ENCODE measurements around the gene ECM2. TPM values are rescaled to one million over a fixed set of nuclear protein-coding genes. Genes with fewer than 3 reads are reported as not detected.

ECM2 gene
- total and polyA plus RNA-seq, 9 donors = 14.7 to 28.3 (median 17.2) TPM

DNA sequence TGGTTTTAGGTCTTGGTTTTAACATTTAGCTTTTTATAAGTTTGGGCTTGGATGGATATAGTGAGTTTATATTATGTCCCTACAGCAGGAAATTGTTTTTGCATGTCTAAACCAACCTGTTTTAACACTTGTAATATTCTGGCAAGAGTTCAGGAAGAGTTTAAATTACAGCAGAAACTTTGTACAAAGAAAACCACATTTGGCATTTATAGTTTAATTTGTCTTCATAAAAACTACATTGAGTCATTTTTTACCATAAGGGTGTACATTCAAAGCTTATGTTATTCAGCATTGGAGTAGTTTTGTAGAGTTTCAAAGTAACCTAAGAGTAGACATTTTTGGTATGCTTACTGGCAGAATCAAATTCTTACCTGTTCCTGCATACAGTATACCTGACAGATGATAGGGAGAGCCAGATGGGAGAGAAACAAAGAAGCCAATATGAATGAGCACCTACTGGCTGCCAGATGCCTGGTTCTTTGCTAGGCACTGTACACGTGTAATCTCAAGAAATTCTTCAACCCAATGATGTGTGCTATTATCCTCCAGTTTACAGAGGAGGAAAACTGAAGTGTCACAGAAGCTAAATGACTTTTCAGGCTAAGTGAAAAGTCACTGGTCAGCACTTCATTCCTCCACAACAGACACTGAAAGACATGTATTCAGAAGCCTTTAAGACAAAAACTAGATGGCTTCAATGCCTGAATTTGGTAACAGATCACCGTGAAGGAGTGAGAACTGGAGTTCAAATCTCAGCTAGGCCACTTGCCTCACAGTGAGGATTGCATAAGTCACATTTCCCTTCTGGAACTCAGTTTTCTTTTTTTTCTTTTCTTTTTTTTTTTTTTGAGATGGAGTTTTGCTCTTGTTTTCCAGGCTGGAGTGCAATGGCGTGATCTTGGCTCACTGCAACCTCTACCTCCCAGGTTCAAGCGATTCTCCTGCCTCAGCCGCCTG is 25.9 kb upstream of the ECM2 start:
- Histone ChIP-seq H3K27me3 (ENCODE audit: control insufficient read depth, insufficient read depth, low read length) (no peaks in the 10 kb centered on the region), H3K4me1 (ENCODE audit: control insufficient read depth, insufficient read depth, low read length) (peaks cover 13% of the 10 kb centered on the region), H3K4me3 (ENCODE audit: low read length) (no peak overlapping the region), H3K27ac (ENCODE audit: low read length) (peak overlapping the region; percentile 69), H3K36me3 (ENCODE audit: control insufficient read depth, insufficient read depth, low read length) (no peaks in the 10 kb centered on the region), H3K9me3 (replicated peaks; ENCODE audit: control insufficient read depth, low read depth, low read length) (no peaks in the 10 kb centered on the region)
- WGBS (ENCODE audit: insufficient coverage) = 80% methylated on average over 1 of the region's 5 CpGs
- peak; percentile 84 for DNase-seq

- DNase-seq = no peak
- no peak overlapping the region for H3K27ac ChIP-seq (ENCODE audit: low read length)
- H3K4me1 ChIP-seq (ENCODE audit: control insufficient read depth, insufficient read depth, low read length) = peaks cover 9% of the 10 kb centered on the region
- H3K4me3 ChIP-seq (ENCODE audit: low read length) = no peak overlapping the region
- WGBS (ENCODE audit: insufficient coverage) = 68% methylated on average over 12 of the region's 16 CpGs
- no peaks in the 10 kb centered on the region for H3K9me3 ChIP-seq (replicated peaks; ENCODE audit: control insufficient read depth, low read depth, low read length)
- H3K27me3 ChIP-seq (ENCODE audit: control insufficient read depth, insufficient read depth, low read length) = no peaks in the 10 kb centered on the region
- H3K36me3 ChIP-seq (ENCODE audit: control insufficient read depth, insufficient read depth, low read length) = no peaks in the 10 kb centered on the region
These were observed 23.0 kb upstream of the ECM2 start for GRCh38 chr9:92558612-92559374.

DNA sequence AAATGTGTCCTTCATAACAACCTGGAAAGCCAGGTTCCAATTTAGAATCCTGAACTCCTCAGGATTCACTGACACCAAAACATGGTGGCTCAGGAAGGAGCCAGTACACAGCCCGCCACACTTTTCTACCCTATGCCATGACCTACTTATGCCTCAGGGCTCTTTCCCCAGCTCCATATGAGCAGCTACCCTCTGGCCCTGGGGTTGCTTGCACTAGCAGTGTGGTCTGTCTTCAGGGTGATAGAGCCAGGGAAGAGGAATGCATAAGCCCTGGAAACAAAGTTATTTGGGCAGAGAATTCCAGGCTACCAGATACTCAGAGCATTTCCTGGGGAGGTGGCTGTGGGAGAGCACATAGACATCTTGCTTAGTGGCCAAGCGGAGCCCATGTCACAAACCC is 15.0 kb upstream of the ECM2 start:
- no peaks in the 10 kb centered on the region for H3K36me3 ChIP-seq (ENCODE audit: control insufficient read depth, insufficient read depth, low read length)
- DNase-seq = no peak
- H3K4me3 ChIP-seq (ENCODE audit: low read length) = no peak overlapping the region
- H3K27me3 ChIP-seq (ENCODE audit: control insufficient read depth, insufficient read depth, low read length) = no peaks in the 10 kb centered on the region
- no peaks in the 10 kb centered on the region for H3K9me3 ChIP-seq (replicated peaks; ENCODE audit: control insufficient read depth, low read depth, low read length)
- H3K27ac ChIP-seq (ENCODE audit: low read length) = no peak overlapping the region
- no peaks in the 10 kb centered on the region for H3K4me1 ChIP-seq (ENCODE audit: control insufficient read depth, insufficient read depth, low read length)
- 90% methylated on average over 1 of the region's 2 CpGs for WGBS (ENCODE audit: insufficient coverage)

DNA sequence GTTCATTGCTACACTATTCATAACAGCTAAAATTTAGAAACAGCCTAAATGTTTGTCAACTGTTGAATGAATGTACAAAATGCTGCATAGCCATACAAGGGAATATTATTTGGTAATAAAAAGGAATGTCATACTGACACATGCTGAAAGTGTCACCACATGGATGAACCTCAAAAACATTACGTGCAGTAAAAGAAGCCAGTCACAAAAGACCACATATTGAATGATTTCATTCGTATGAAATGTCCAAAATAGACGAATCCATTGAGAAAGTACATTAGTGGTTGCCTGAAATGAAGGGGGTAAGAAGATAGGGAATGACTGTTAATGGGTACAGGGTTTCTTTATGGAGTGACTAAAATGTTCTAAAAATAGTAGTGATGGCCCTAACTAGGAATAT is 11.6 kb upstream of the ECM2 start:
- Histone ChIP-seq H3K27me3 (ENCODE audit: control insufficient read depth, insufficient read depth, low read length) (no peaks in the 10 kb centered on the region), H3K36me3 (ENCODE audit: control insufficient read depth, insufficient read depth, low read length) (no peaks in the 10 kb centered on the region), H3K9me3 (replicated peaks; ENCODE audit: control insufficient read depth, low read depth, low read length) (no peaks in the 10 kb centered on the region), H3K4me3 (ENCODE audit: low read length) (no peak overlapping the region), H3K4me1 (ENCODE audit: control insufficient read depth, insufficient read depth, low read length) (no peaks in the 10 kb centered on the region), H3K27ac (ENCODE audit: low read length) (no peak overlapping the region)
- no peak for DNase-seq
- no CpG with 5 or more reads among the region's 3 CpGs for WGBS (ENCODE audit: insufficient coverage)

DNA sequence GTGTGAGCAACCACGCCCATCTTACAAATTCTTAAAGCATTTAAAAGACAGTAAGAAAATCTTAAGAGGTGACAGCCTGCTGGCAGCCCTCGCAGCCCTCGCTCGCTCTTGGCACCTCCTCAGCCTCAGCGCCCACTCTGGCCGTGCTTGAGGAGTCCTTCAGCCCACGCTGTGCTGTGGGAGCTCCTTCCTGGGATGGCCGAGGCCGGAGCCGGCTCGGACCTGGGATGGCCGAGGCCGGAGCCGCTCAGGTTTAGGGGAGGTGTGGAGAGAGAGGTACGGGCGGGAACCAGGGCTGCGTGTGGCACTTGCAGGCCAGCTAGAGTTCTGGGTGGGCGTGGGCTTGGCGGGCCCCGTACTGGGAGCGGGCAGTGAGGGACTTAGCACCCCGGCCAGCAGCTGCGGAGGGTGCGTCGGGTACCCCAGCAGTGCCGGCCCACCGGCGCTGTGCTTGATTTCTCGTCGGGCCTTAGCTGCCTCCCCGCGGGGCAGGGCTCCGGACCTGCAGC is 9.3 kb upstream of the ECM2 start:
- no peaks in the 10 kb centered on the region for H3K27me3 ChIP-seq (ENCODE audit: control insufficient read depth, insufficient read depth, low read length)
- no peak overlapping the region for H3K4me3 ChIP-seq (ENCODE audit: low read length)
- no peaks in the 10 kb centered on the region for H3K36me3 ChIP-seq (ENCODE audit: control insufficient read depth, insufficient read depth, low read length)
- no peak overlapping the region for H3K27ac ChIP-seq (ENCODE audit: low read length)
- WGBS (ENCODE audit: insufficient coverage) = 97% methylated on average over 33 of the region's 33 CpGs
- no peaks in the 10 kb centered on the region for H3K9me3 ChIP-seq (replicated peaks; ENCODE audit: control insufficient read depth, low read depth, low read length)
- DNase-seq = no peak
- H3K4me1 ChIP-seq (ENCODE audit: control insufficient read depth, insufficient read depth, low read length) = no peaks in the 10 kb centered on the region

GRCh38 chr9:92543972-92544371 is 8.2 kb upstream of the ECM2 start:
- no peak overlapping the region for H3K4me3 ChIP-seq (ENCODE audit: low read length)
- H3K27me3 ChIP-seq (ENCODE audit: control insufficient read depth, insufficient read depth, low read length) = no peaks in the 10 kb centered on the region
- 71% methylated on average over 5 of the region's 7 CpGs for WGBS (ENCODE audit: insufficient coverage)
- DNase-seq = no peak
- no peaks in the 10 kb centered on the region for H3K36me3 ChIP-seq (ENCODE audit: control insufficient read depth, insufficient read depth, low read length)
- H3K9me3 ChIP-seq (replicated peaks; ENCODE audit: control insufficient read depth, low read depth, low read length) = no peaks in the 10 kb centered on the region
- no peaks in the 10 kb centered on the region for H3K4me1 ChIP-seq (ENCODE audit: control insufficient read depth, insufficient read depth, low read length)
- no peak overlapping the region for H3K27ac ChIP-seq (ENCODE audit: low read length)

- WGBS (ENCODE audit: insufficient coverage) = no CpG with 5 or more reads among the region's 2 CpGs
- no peaks in the 10 kb centered on the region for H3K36me3 ChIP-seq (ENCODE audit: control insufficient read depth, insufficient read depth, low read length)
- no peaks in the 10 kb centered on the region for H3K27me3 ChIP-seq (ENCODE audit: control insufficient read depth, insufficient read depth, low read length)
- H3K4me1 ChIP-seq (ENCODE audit: control insufficient read depth, insufficient read depth, low read length) = peaks cover 6% of the 10 kb centered on the region
- no peak overlapping the region for H3K27ac ChIP-seq (ENCODE audit: low read length)
- DNase-seq = no peak
- no peak overlapping the region for H3K4me3 ChIP-seq (ENCODE audit: low read length)
- no peaks in the 10 kb centered on the region for H3K9me3 ChIP-seq (replicated peaks; ENCODE audit: control insufficient read depth, low read depth, low read length)
These were observed 2.8 kb upstream of the ECM2 start for GRCh38 chr9:92538541-92538940.

- peak overlapping the region; percentile 9 for H3K4me3 ChIP-seq (ENCODE audit: low read length)
- H3K4me1 ChIP-seq (ENCODE audit: control insufficient read depth, insufficient read depth, low read length) = peaks cover 6% of the 10 kb centered on the region
- DNase-seq = peak; percentile 49
- H3K9me3 ChIP-seq (replicated peaks; ENCODE audit: control insufficient read depth, low read depth, low read length) = peaks cover 8% of the 10 kb centered on the region
- H3K36me3 ChIP-seq (ENCODE audit: control insufficient read depth, insufficient read depth, low read length) = no peaks in the 10 kb centered on the region
- WGBS (ENCODE audit: insufficient coverage) = 14% methylated on average over 1 of the region's 1 CpG
- no peaks in the 10 kb centered on the region for H3K27me3 ChIP-seq (ENCODE audit: control insufficient read depth, insufficient read depth, low read length)
- H3K27ac ChIP-seq (ENCODE audit: low read length) = peak overlapping the region; percentile 73
These were observed 1.1 kb downstream of the ECM2 start for GRCh38 chr9:92534674-92535073.

- no peak overlapping the region for H3K4me3 ChIP-seq (ENCODE audit: low read length)
- WGBS (ENCODE audit: insufficient coverage) = no CpG with 5 or more reads among the region's 3 CpGs
- peak overlapping the region; percentile 22 for H3K27ac ChIP-seq (ENCODE audit: low read length)
- no peak for DNase-seq
- H3K4me1 ChIP-seq (ENCODE audit: control insufficient read depth, insufficient read depth, low read length) = peaks cover 6% of the 10 kb centered on the region
- no peaks in the 10 kb centered on the region for H3K36me3 ChIP-seq (ENCODE audit: control insufficient read depth, insufficient read depth, low read length)
- H3K27me3 ChIP-seq (ENCODE audit: control insufficient read depth, insufficient read depth, low read length) = no peaks in the 10 kb centered on the region
- H3K9me3 ChIP-seq (replicated peaks; ENCODE audit: control insufficient read depth, low read depth, low read length) = peaks cover 8% of the 10 kb centered on the region
These were observed 1.6 kb downstream of the ECM2 start for GRCh38 chr9:92534204-92534603.

DNA sequence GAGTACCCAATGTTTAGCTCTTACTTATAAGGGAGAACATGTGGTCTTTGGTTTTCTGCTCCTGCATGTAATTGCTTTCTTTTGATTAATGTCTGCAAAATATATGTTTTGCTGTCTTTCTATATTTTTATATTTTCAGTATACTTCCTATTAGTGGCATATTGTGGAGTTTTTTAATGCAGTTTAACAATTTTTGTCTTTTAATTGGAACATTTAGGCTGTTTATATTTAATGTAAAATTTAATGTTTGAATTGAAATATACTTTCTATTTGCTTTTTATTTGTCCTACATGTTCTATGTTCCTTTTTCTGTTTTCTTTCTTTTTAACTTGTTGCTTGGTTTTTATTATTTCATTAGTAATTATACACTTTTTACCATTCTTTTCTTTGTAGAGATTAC is 4.9 kb downstream of the ECM2 start:
- Histone ChIP-seq H3K27ac (ENCODE audit: low read length) (no peak overlapping the region), H3K9me3 (replicated peaks; ENCODE audit: control insufficient read depth, low read depth, low read length) (peaks cover 8% of the 10 kb centered on the region)

More for the DNA sequence above, 4.9 kb downstream of the ECM2 start:
- H3K36me3 ChIP-seq (ENCODE audit: control insufficient read depth, insufficient read depth, low read length) = no peaks in the 10 kb centered on the region
- no peak overlapping the region for H3K4me3 ChIP-seq (ENCODE audit: low read length)
- H3K4me1 ChIP-seq (ENCODE audit: control insufficient read depth, insufficient read depth, low read length) = peaks cover 6% of the 10 kb centered on the region
- H3K27me3 ChIP-seq (ENCODE audit: control insufficient read depth, insufficient read depth, low read length) = no peaks in the 10 kb centered on the region
- DNase-seq = no peak
